Stimulated activated CD4-positive, alpha-beta T cell treated with anti-CD3 and anti-CD28 coated beads, Interleukin-4, amount 100 ng/mL, for 24 hours (primary cell): Measurements from ENCODE around the gene MFSD2A.
"Not testable (repeated sequence)": the region's sequence is repeated elsewhere in the genome, so short reads cannot be mapped to it uniquely, and the experiment has no call there.

Experiments
- DNase-seq: peaks from one replicate; pipeline ENCODE4 v3.0.0-alpha.2; 2020

The MFSD2A gene

DNA sequence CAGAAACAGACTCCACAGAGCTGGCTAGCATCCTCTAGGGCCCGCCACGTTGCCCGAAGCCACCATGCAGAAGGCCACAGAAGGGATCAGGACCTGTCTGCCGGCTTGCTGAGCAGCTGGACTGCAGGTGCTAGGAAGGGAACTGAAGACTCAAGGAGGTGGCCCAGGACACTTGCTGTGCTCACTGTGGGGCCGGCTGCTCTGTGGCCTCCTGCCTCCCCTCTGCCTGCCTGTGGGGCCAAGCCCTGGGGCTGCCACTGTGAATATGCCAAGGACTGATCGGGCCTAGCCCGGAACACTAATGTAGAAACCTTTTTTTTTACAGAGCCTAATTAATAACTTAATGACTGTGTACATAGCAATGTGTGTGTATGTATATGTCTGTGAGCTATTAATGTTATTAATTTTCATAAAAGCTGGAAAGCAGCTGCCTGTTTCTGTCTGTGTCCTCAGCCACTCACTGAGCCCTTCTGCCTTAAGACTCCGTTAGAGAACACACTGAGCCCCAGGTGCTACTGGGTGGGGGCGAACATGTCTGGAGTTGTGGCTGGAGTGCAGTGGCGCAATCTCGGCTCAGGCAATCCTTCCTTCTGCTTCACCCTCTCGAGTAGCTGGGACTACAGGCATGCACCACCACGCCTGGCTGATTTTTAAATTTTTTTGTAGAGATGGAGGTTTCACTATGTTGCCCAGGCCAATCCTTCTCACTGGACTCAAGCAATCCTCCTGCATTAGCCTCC, 14.8 kb downstream of the MFSD2A start:
- DNase-seq, result no peak

- no peak for DNase-seq
Measured at GRCh38 chr1:39970274-39970673, 15.3 kb downstream of the MFSD2A start.

GRCh38 chr1:39971138-39971537, 16.2 kb downstream of the MFSD2A start:
- no peak for DNase-seq

DNA sequence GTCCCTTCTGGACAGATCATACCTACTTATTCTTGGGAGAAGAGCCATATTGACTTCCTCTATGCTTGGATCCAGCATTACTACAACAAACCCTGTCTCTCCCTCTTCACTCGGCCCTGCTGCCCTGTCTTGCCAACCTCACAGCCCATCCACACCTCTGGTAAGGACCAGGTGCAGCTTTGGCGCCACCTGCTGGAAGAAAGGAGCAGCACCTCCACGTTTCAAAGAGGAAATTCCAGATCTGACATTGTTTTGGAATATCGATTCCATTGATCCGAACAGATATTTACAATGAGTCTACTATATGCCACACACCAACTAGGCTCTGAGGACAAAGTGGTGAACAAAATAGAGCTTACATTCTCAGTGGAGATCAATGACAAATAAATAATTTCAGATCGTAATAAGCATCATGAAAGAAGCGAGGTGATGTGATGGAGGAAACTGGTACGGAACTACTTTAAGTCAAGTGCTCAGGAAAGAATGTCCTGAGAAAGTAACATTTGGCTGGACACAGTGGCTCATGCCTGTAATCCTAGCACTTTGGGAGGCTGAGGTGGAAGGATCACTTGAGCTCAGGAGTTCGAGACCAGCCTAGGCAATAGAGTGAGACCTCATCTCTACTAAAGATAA, 18.7 kb downstream of the MFSD2A start:
- DNase-seq, result peak; percentile 81

- DNase-seq, result no peak
Measured at GRCh38 chr1:39976732-39977131, 21.8 kb downstream of the MFSD2A start.

- DNase-seq, result no peak
Measured at GRCh38 chr1:39977202-39977601, 22.3 kb downstream of the MFSD2A start.

- DNase-seq, result no peak
Measured at GRCh38 chr1:39979654-39980053, 24.7 kb downstream of the MFSD2A start.

DNA sequence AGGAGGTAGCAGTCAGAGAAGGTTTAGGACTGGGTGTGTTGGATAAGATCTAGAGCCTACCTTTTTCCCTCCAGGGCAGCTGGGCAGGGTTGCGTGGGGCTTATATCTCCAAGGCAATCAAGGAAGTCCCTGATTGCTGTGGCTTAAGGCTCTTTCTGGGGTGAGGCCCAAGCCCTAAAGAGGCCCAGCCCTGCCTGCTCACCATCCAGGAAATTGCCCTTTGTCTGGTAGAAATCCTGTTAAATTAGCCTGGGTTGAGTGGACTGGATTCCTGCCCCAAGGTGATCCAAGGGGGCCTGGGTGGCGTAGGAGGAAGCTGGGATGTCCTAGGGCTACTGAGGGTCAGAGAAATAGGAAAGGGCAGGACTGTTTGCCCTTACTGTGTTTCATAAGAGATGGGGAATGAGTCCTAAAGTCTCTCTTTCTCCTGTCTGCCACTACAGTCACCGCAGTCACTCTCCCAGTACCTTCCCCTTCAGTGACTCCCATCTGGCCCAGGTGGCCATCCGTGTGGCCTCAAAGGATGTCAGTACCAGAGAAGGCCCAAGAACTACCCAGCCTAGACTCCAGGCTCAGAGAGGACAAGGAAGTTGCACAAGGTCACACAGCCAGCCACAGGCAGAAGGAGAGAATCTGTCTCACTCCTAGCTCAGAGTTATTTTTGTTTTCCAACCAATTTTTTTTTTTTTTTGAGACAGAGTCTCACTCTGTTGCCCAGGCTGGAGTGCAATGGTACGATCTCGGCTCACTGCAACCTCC, 25.8 kb downstream of the MFSD2A start:
- DNase-seq, result no peak

GRCh38 chr1:39981385-39981784, 26.4 kb downstream of the MFSD2A start:
- DNase-seq, result no peak

DNA sequence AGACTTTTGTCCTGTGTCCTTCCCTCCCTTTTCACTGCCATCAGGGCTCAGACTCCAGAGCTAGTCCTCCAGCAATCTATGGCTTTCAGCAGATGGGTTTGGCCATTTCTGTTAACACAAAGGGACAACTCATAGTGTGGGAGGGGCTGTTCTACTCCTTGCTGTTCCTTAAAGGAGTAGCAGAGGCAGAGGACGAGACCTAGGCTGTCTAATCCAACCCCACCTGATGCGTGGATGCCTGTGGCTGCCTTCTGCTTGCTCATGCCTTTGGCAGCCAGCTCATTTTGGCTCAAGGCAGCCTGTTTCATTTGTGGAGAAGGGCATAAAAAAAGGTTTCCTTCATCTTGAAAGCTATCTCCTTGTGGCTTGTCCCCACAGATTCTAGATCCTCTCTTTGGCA, 27.0 kb downstream of the MFSD2A start:
- no peak for DNase-seq

GRCh38 chr1:39984480-39984879, 29.5 kb downstream of the MFSD2A start:
- not testable (repeated sequence) for DNase-seq

DNA sequence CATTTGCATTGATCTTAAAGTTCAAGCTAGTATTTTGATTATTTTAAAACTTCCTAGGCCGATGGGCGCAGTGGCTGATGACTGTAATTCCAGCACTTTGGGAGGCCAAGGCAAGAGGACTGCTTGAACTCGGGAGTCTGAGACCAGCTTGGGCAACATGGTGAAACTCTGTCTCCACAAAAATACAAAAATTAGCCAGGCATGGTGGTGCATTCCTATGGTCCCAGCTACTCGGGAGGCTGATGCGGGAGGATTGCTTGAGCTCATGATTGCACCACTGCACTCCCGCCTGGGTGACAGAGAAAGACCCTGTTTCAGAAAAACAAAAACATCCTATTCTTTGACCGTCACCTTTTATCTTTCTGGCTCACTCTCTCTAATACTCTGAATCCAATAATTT, 30.0 kb downstream of the MFSD2A start:
- no peak for DNase-seq

DNA sequence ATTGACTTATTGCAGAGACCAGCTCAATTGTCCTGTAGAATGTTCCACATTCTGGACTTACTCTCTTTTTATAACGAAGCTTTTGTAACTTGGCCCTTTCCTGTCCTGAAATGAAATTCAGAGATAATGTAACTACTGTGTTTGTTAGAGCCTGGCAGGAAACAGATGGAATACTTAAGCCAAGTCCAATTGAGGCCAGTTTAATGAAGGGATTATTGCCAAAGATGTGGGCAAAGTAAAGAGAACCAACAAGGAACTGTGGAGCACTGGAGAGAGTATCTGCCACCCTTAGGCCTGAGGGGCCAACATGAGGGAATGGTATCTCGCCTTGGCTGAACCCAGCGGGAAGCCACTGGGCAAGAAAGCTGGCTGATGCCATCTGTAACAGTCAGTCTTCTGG, 32.9 kb downstream of the MFSD2A start:
- DNase-seq, result no peak

- no peak for DNase-seq
Measured at GRCh38 chr1:39988618-39989343, 33.8 kb downstream of the MFSD2A start.

- DNase-seq, result no peak
Measured at GRCh38 chr1:39990428-39990827, 35.5 kb downstream of the MFSD2A start.

DNA sequence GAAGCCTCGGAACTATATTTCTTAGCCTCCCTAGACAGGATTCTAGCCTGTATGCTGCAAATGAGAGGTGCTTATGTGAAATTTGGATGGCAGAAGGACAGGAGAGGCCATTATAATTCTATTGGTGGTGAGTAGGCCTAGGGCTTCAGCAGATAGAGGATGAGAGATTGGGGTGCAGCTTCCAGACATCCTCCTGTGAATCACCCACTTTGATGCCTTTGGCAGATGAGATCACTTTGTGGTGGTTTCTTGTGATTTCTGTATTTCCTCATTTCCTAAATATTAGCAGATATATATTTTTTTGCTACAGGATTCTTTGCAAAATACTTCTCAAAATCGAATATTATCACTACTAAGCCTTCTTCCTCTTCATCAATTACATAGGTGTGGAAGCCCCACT, 37.3 kb downstream of the MFSD2A start:
- no peak for DNase-seq

- DNase-seq, result no peak
Measured at GRCh38 chr1:39992888-39993287, 37.9 kb downstream of the MFSD2A start.

DNA sequence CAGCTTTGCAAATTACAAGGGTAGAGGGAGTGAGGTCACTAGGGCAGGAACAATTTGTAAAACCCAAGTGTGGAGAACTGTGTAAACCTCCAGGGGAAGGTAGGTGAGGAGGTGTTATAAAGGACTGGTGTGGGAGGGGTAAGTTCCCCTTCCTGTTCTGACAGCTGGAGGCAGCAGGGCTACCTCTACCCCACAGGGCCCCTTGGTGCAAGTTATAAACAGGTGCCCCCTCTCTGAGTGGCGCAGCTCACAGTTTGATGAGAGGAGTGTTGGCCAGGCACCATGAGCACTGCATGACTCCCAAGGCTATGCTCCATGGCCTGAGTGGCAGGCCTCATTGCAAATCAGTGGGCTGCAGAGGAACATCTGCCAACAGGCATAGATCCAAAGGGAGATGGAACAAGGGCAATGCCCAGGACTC, 41.0 kb downstream of the MFSD2A start:
- DNase-seq, result no peak

DNA sequence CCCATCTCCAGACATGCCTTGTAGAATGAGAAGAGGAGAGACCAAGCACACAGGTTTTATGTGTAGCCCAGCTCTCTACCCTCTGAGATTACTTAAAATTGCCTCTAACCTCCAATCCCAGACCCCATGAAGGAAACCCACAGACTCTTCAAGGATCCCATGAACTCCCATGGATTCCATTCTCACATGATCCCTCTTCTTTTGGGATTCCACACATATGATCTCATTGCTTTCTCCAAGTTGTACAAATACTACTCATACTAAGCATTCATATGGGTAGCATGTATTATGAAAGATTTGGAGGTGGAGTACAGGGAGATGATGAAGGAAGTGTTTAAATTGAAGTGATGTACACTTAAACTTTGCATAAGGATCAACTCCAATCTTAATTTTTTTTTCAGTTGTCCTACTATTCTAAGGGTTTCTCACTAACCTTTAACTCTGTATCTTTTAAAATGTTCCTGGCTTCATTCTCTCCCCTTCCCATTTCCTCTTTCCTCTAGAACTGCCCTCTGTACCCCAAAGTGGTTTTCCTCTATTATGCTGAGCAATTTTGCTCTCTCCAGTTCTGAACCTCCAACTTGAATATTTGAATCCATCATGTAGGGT, 41.6 kb downstream of the MFSD2A start:
- DNase-seq, result no peak

- DNase-seq, result no peak
Measured at GRCh38 chr1:40001456-40001855, 46.5 kb downstream of the MFSD2A start.

DNA sequence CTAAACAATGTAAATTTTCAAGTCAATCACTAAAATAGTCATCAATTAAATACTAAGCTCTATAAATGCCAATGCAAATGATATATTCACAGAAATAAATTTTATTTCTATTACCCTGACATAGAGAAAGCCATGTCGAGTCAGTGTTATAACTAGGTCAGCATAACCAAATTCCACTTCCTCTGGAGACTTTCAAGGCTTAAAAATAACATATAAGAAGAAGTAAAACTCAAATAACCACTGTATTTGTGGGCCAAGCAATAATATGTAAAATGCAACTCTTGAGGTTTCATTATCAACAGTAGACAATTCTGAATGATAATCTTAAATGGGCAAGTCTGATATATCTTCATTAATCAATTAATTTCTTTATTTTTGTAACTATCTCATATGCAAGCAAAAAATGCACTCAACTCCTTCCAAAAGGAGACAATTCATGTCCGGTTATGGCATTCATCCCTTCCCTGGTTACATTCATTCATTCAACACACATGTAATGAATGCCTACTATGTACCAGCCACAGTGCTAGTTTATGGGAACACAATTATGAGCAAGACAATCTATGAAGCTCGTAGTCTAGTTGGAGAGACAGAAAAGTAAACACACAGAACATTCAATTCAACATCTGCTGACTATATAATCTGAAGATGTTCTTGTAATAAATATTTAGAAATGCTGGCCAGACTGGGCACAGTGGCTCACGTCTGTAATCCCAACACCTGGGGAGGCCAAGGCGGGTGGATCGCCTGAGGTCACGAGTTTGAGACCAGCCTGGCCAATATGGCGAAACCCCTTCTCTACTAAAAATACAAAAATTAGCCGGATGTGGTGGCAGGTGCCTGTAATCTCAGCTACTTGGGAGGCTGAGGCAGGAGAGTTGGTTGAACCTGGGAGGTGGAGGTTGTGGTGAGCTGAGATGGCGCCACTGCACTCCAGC, 48.5 kb downstream of the MFSD2A start:
- DNase-seq, result no peak

DNA sequence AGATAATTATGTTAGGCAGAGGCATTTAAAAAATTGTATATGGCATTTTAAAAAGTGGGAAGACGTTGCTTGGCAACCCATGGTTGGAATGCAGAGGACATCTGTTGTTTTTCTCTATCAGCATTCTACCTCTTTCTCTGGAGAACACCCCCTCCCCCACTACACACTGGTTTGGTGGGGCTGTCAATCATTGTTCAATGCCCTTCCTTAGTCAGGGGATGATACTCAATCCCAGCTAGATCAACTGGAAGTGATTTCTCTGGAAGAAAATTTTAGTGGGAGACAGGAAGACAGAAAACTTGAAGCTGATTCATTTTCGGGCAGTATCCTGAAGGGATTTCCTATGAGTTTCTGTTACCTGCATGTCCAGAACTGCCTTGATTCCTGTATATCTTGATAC, 49.9 kb downstream of the MFSD2A start:
- no peak for DNase-seq
